Fibroblast of skin of scalp (primary cell): ENCODE data around the gene SERPINB1.
"Not testable (repeated sequence)": the region's sequence is repeated elsewhere in the genome, so short reads cannot be mapped to it uniquely, and the experiment has no call there.

ENCODE experiments used
- DNase-seq: peaks from one replicate; pipeline ENCODE4 v3.0.0-alpha.2; 2013

Gene SERPINB1

DNA sequence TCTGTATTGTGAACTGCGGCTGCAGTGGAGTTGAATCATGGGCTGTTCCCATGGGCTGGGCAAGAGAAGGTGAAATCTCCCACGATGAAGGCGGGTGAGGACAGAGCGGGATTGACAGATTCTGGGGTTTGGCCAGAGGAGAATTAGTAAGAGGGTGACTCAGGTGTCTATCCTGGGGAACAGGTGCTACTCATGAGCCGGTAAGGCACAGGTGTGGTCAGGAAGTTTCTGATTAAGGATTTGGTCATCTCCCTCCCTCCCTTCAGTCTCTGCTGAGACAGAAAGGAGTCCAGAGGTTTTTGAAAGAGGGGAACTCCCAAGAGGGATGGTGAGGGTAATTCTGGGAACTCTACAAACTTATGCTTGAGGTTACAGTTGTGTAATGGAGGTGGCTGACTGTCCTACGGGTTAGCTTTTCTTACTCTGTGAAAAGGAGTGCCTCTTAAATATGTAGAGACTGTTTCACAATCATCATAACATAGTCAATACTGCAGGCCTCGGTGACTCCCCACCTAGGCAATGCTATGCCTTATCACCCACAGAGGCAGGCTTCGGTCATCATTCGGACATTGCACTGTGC lies 31.5 kb downstream of the SERPINB1 start:
- DNase-seq, result no peak

DNA sequence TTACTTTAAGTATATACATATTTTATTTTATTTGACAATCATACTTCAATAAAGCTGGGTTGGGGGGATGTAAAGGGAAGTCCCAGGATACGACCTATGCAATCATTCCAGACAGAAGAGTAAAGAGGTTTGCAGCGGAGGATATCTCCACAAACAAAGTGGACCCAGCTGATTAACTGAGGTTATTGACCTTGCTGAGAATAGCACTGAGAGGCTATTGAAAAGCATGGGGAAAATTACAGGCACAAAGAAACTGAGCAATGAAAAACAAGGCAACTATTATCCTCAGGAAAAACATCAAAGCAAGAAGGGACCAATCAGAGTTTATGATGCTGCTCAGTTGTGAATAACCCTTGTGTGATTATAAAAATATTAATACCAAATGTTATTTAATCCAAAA lies 32.6 kb downstream of the SERPINB1 start:
- no peak for DNase-seq

DNA sequence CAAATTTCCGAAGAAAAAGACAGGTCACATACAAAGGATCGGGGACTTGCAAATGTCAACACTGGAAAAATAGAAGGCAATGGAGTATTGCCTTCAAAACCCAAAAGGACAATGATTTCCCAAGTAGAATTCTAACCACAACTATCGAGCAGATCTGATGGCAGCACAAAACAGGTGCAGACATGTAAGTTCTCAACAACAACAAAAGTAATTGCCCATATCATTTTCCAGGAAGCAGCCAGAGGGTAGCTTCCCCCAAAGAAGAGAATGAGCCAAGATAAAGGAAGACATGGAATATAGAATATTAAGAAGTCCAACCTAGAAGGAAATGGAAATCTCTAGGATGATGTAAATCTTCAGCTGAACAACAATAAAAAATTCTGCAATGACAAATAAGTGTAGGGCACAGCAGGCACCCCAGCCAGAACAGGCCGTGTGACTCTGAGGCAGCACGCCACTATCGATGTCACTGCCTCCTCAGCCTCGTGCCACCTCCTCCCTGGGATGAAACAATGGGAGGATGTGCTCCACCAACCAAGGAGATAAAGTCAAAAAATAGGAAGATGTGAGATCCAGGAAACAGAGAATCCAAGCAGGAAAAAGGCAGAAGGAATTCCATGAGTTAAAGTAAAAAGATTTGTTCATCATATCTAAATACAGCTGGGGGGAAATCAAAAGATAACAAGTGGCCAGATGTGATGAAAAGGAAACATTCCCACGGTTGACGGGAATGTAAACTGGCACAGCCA lies 34.1 kb downstream of the SERPINB1 start:
- no peak for DNase-seq

DNA sequence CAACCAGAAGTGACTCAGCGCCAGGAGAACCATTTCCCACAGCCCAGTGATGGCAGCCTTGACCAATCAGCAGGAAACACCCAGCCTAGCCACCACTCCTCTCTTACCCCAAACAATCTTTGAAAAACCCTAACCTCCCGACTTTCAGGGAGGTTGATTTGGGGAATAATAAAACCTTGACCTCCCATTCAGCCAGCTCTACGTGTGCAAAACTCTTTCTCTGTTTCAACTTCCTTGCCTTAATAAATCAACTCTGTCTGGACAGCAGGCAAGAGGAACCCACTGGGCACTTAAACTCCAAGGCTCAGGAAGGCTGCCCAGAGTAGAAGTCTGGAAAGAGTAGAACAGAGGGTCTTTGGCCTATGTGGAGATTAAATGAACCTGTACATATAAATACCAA lies 35.0 kb downstream of the SERPINB1 start:
- no peak for DNase-seq

- DNase-seq, result no peak
Measured at GRCh38 chr6:2805031-2805430, 36.6 kb downstream of the SERPINB1 start.

- no peak for DNase-seq
Measured at GRCh38 chr6:2804516-2804915, 37.1 kb downstream of the SERPINB1 start.

- DNase-seq, result no peak
Measured at GRCh38 chr6:2803731-2804429, 37.8 kb downstream of the SERPINB1 start.

- no peak for DNase-seq
Measured at GRCh38 chr6:2802521-2803060, 39.1 kb downstream of the SERPINB1 start.

DNA sequence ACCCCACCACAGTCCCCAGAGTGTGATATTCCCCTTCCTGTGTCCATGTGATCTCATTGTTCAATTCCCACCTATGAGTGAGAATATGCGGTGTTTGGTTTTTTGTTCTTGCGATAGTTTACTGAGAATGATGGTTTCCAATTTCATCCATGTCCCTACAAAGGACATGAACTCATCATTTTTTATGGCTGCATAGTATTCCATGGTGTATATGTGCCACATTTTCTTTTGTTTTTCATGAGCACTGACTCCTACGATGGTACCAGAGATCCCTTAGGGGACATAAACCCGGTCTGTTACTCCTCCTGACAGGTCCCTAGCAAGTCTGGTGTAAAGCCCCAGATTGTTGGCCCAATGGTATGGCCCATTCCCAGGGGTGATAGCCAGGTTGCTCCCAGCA lies 40.0 kb downstream of the SERPINB1 start:
- DNase-seq, result not testable (repeated sequence)

DNA sequence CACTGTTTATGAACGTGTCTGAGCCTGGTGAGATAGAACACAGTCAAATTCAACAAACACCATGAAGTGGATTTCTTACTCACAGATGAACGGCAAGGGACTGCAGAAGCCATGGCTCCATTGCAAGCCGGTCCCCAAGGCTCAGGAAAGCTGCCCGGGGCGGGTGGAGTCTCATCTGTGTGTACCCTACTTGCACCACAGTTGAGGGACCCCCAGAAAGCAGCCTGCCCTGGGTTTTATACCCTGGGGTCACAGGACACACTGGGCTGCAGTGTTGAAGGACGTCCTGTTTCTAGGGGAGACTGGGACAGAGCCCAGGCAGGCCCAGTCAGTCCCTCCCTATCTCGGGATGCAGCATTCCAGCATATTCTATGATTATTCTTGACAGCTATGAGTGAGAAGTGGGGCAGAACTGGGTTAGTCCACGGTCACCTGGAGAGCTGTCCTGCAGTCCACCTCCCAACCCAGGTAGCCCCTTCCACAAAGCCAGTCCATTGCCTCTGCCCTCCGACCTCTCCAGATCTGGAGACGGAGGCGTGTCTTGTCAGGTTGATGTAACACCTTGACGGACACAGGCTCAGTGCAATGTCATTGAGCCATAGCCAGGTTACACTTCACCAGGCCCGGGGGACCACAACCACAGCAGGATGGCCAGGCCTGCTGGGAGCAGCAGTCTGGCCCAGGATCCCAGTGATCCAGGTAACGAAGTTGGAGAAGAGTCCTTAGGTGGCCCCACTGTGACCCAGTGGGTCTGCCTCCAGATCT lies 40.9 kb downstream of the SERPINB1 start:
- DNase-seq, result no peak

DNA sequence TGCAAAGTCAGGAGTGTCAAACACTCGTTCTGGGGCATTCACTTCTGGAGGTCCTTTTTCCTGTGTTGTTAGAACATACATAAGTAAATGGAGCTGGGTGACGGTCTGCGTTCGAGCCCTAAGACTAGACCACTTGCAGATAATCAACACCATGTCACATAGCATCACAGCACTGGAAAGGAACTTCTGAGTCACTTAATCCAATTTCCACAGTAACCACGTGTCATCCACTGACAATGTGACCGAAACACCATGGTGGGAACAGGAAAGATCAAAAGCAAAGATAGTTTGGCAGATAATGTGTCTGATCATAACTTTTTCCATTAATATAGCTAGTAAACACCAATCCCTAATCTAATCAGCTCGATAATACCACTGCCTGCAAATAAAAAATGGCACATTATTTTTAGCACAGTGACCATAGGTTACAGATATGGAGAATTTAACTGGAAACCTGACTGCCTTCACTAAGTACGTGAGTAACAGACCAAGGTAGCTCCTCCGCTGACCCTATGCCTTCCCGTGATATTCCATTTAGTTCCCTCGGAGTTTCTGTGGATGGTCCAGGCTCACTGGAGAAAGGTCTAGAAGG lies 41.6 kb downstream of the SERPINB1 start:
- DNase-seq, result no peak

DNA sequence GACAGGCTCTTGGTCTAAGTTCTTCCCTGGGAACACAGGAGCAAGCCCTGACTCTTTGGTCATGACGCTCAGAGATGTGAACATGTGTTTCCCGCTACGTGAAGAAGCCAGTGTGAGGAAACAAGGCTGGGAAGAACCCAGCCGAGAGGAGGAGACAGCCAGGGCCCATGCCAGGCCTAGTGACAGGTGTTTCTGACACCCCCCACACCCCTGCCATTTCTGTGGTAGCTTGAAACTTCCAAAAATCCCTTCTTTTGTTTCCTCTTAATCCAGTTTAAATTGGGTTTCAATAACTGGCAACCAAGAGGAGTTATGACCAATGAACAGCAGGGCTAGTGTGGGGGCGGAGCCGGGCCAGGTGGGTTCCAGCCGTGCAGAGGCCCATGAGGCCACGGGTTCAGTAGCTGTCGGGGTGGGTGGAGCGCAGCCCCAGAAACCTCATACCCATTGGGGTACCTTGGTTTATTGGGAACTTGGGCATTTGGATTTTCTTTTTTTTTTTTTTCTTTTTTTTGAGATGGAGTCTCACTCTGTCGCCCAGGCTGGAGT lies 43.0 kb downstream of the SERPINB1 start:
- no peak for DNase-seq

DNA sequence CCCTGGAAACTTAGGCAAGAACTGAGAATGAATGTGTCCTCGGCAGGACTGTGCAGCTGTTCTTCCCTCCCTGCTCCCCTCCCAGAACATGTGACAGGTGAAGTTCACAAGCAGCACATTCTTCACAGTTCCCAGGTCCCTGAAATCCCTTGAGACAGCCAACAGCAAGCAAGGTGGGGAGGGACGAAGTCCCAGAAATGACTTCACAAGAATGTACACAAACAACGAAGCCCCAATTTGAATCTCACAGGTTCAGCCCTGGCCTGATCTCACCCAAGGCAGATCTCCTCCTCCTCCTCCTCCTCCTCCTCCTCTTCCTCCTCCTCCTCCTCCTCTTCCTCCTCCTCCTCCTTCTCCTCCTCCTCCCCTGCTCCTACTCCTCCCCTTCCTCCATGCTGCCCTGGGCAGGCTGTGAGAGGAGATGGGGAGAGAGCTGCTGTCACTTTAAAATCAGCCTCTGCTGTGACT lies 44.1 kb downstream of the SERPINB1 start:
- no peak for DNase-seq

- no peak for DNase-seq
Measured at GRCh38 chr6:2796861-2797260, 44.8 kb downstream of the SERPINB1 start.

DNA sequence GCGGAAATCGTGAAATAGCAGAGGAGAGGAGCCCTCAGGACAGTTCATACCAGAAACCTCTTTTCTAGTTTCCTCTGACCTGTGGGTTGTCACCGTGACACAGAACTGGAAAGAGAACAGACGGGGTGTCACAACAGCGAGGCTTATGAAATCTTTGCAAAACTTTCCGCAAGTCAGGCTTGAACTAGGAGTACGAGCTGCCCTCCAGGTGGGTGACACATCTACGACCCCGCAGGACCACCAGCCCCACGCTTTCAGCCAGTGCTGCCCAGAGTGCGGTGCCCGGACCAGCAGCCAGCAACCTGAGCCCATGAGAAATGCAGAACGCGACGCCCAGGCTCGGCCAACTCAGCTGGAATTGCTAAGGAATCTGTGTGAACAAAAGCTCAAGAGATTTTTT lies 45.7 kb downstream of the SERPINB1 start:
- DNase-seq, result no peak

GRCh38 chr6:2795162-2795561 lies 46.5 kb downstream of the SERPINB1 start:
- DNase-seq, result no peak

GRCh38 chr6:2794171-2794730 lies 47.4 kb downstream of the SERPINB1 start:
- peak; percentile 20 for DNase-seq

DNA sequence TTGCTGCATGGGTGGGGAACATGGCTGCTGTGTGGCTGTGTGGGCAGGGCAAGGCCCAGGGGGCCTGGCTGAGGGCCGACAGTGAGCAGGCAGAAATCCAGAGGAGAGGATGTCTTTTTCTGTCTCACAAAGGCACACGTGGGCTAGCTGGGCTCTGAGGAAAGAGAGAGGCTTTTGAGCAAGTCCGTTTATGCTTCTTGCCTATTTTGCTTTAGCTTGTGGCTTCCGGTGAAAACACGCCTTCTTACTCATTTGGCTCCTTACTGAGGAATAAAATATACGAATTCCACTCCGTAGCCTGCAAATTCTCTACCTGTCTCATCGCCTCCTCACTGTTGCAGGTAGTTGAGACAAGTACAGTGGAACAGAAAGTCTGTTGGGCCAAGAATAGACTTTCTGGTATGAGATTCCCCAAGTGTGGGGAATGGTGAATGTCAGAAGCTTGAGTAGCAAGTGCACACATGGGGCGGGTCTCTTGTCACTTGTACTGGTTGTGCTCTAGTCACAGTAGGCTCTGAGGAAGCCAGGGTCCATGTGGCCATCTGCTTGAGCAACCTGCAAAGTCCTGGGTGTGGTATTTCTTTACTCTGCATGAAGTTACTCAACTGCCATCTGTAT lies 48.0 kb downstream of the SERPINB1 start:
- no peak for DNase-seq

- peak; percentile 55 for DNase-seq
Measured at GRCh38 chr6:2792330-2793110, 49.1 kb downstream of the SERPINB1 start.

GRCh38 chr6:2791450-2791974 lies 50.2 kb downstream of the SERPINB1 start:
- DNase-seq, result no peak
